GM23248 (cell line): ENCODE data around the gene ZNF223. TPM values are rescaled to one million over a fixed set of nuclear protein-coding genes. Genes with fewer than 3 reads are reported as not detected.

Source experiments
- DNase-seq: peaks from one replicate; pipeline ENCODE4 v3.0.0-alpha.2; 2015
- H2AFZ ChIP-seq: fragments of 200-600 bp; sonication (generic); 2 replicates; pipeline ENCODE4 v1.6.1; 2016; ENCODE audit warnings: antibody characterized with exemption
- H3F3A ChIP-seq: fragments of 200-600 bp; sonication (generic); 2 replicates; pipeline ENCODE4 v1.6.1; 2016; ENCODE audit warnings: mild to moderate bottlenecking, antibody characterized with exemption, mixed run types; ENCODE audit not compliant: insufficient read depth
- H3K27ac ChIP-seq: fragments of 200-600 bp; sonication (generic); 2 replicates; pipeline ENCODE4 v1.5.1; 2016; ENCODE audit warnings: mild to moderate bottlenecking
- H3K27me3 ChIP-seq: fragments of 200-600 bp; sonication (generic); replicated peaks from 2 replicates; pipeline ENCODE4 v1.6.1; 2016; ENCODE audit warnings: mild to moderate bottlenecking; ENCODE audit not compliant: insufficient read depth
- H3K36me3 ChIP-seq: fragments of 200-600 bp; sonication (generic); 2 replicates; pipeline ENCODE4 v1.6.1; 2016; ENCODE audit warnings: low read depth, mild to moderate bottlenecking
- H3K4me1 ChIP-seq: fragments of 200-600 bp; sonication (generic); 2 replicates; pipeline ENCODE4 v1.6.1; 2016; ENCODE audit warnings: mild to moderate bottlenecking; ENCODE audit not compliant: insufficient read depth
- H3K4me2 ChIP-seq: fragments of 200-600 bp; sonication (generic); one replicate; pipeline ENCODE4 v1.6.1; 2016; ENCODE audit warnings: mild to moderate bottlenecking; ENCODE audit not compliant: unreplicated experiment
- H3K4me3 ChIP-seq: fragments of 200-600 bp; sonication (generic); 2 replicates; pipeline ENCODE4 v1.5.1; 2016; ENCODE audit warnings: mild to moderate bottlenecking
- H3K79me2 ChIP-seq: fragments of 200-600 bp; sonication (generic); 2 replicates; pipeline ENCODE4 v1.6.1; 2016; ENCODE audit warnings: mild to moderate bottlenecking; ENCODE audit not compliant: insufficient read depth
- H3K9ac ChIP-seq: fragments of 200-600 bp; sonication (generic); 2 replicates; pipeline ENCODE4 v1.6.1; 2016; ENCODE audit warnings: mild to moderate bottlenecking
- H3K9me2 ChIP-seq: fragments of 200-600 bp; sonication (generic); 2 replicates; pipeline ENCODE4 v1.6.1; 2016; ENCODE audit warnings: mixed run types, mild to moderate bottlenecking, moderate library complexity; ENCODE audit not compliant: insufficient read depth
- H3K9me3 ChIP-seq: fragments of 200-600 bp; sonication (generic); one replicate; pipeline ENCODE4 v1.6.1; 2017; ENCODE audit warnings: low read depth
- H4K20me1 ChIP-seq: fragments of 200-600 bp; sonication (generic); 2 replicates; pipeline ENCODE4 v1.6.0; 2016; ENCODE audit not compliant: insufficient read depth
- EZH2 ChIP-seq: fragments of 200-600 bp; sonication (generic); IDR thresholded peaks from 2 replicates; pipeline ENCODE4 v1.6.1; 2018; ENCODE audit warnings: antibody characterized with exemption, mild to moderate bottlenecking; ENCODE audit not compliant: insufficient read depth, poor library complexity, severe bottlenecking
- EZH2phosphoT487 ChIP-seq: fragments of 200-600 bp; sonication (generic); IDR thresholded peaks from 2 replicates; pipeline ENCODE4 v1.6.1; 2018; ENCODE audit warnings: antibody characterized with exemption, moderate library complexity, mild to moderate bottlenecking, low read depth; ENCODE audit not compliant: insufficient read depth
- WGBS, 2 experiments: methylation state at CpG; one replicate each; pipeline ENCODE4 v1.1.6; 2015 to 2017; ENCODE audit warnings: low lambda C conversion rate in 2 of 2, low coverage in 1 of 2; ENCODE audit errors: missing lambda C conversion rate in 2 of 2; 5-methylcytosine and 5-hydroxymethylcytosine counted together
- in situ Hi-C: fragments of 300-500 bp; cut with MboI; formaldehyde crosslinking; loops from 2 replicates; pipeline ENCODE4 v1.15.0; 2020
- polyA plus RNA-seq: library from polyadenylated mRNA; unstranded; fragments of >200 nt; fragmentation: Nextera tagmentation; extraction: Ambion mirVana; gene quantifications from 2 replicates; pipeline ENCODE4 v1.2.1, GENCODE V29; 2016
- total RNA-seq: library from RNA; depleted of rRNA; stranded (reverse); fragments of >200 nt; shearing (Covaris generic); gene quantifications from 2 replicates; pipeline ENCODE4 v1.2.3, GENCODE V29; 2014

ZNF223 gene
- total and polyA plus RNA-seq, 2 experiments from 2014 or later, result 2.8 to 3.5 TPM

- 49 to 51% methylated on average over 4 of the region's 4 CpGs for WGBS, 2 experiments
- H3K27me3 ChIP-seq, result no peaks in the 10 kb centered on the region
- H3K9me2 ChIP-seq, result no peaks in the 10 kb centered on the region
- in situ Hi-C loops, result no loop called here
- H4K20me1 ChIP-seq, result no peaks in the 10 kb centered on the region
- H3K79me2 ChIP-seq, result peaks cover 12% of the 10 kb centered on the region
- peak overlapping the region; percentile 99 for H2AFZ ChIP-seq
- 0 out of 2 replicates have a peak overlapping the region, but pooled peaks have one; percentile 50 for H3K27ac ChIP-seq
- H3F3A ChIP-seq, result no peaks in the 10 kb centered on the region
- peaks cover 5% of the 10 kb centered on the region; the same call in 1 of the 2 replicates for H3K4me1 ChIP-seq
- H3K4me2 ChIP-seq, result peak overlapping the region; percentile 85
- H3K36me3 ChIP-seq, result peaks cover 19% of the 10 kb centered on the region
- no peaks in the 10 kb centered on the region for H3K9me3 ChIP-seq
- H3K9ac ChIP-seq, result peak overlapping the region; percentile 94
- H3K4me3 ChIP-seq, result peak overlapping the region; percentile 100
- no peak for TF ChIP-seq EZH2phosphoT487
- no peak for TF ChIP-seq EZH2
- no peak for DNase-seq
These were observed 27.0 kb upstream of the ZNF223 start for GRCh38 chr19:44024900-44025216.

DNA sequence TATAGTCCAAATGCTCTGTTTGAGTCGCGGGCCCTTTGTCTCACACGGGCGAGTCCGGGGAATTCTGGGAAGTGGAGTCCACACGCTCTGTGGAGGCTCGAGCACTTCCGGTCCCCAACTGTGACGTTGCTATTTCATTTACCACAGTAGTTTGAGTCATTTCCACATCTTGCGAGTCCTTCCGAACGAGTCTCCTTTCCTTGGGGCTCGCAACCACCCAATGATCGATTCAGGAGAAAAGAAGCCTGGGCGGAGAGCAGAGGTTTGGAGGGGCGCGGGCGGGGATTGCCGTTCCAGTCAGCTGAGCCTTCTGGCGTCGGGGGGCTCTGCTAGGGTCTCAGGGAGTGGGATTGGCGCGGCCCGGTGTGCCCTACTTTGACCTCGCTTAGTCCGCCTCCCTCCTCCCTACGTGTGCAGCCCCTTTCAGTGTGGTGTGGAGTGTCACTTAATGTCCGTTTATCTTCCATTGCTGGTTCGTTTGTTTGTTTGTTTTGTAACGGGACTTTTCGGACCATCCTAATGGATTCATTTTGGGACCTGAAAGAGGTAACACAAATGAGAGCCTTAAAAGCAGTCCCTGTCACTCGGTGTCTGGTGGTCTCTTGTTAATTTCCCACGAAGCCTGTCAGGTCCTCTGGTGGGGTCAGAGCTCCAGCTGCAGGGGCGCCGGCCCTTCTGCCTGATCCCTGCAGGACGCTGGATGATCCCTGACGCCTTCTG is 26.5 kb upstream of the ZNF223 start, which contains the start of gene ZNF222:
ZNF222 (plus strand) TSS at position 163 of the 720 bp plus-strand sequence; CDS start at position 221, 58 bp downstream.
- DNase-seq, result peak; percentile 96
- no peaks in the 10 kb centered on the region for H4K20me1 ChIP-seq
- H3K4me2 ChIP-seq, result peak within 1 kb of the TSS; percentile 85
- peaks cover 3% of the 10 kb centered on the region for H3K9me3 ChIP-seq
- peaks cover 5% of the 10 kb centered on the region; the same call in 1 of the 2 replicates for H3K4me1 ChIP-seq
- peak within 1 kb of the TSS; percentile 100 for H3K4me3 ChIP-seq
- WGBS, 2 experiments, result 2% methylated on average over 37 of the region's 37 CpGs
- H3K79me2 ChIP-seq, result peaks cover 12% of the 10 kb centered on the region
- no peaks in the 10 kb centered on the region for H3F3A ChIP-seq
- no peaks in the 10 kb centered on the region for H3K9me2 ChIP-seq
- TF ChIP-seq EZH2 (no peak), EZH2phosphoT487 (no peak)
- H3K36me3 ChIP-seq, result peaks cover 24% of the 10 kb centered on the region
- in situ Hi-C loops, result no loop called here
- peak within 1 kb of the TSS; percentile 94 for H3K9ac ChIP-seq
- H2AFZ ChIP-seq, result peak within 1 kb of the TSS; percentile 99
- H3K27me3 ChIP-seq, result no peaks in the 10 kb centered on the region
- peak within 1 kb of the TSS; percentile 50 for H3K27ac ChIP-seq

DNA sequence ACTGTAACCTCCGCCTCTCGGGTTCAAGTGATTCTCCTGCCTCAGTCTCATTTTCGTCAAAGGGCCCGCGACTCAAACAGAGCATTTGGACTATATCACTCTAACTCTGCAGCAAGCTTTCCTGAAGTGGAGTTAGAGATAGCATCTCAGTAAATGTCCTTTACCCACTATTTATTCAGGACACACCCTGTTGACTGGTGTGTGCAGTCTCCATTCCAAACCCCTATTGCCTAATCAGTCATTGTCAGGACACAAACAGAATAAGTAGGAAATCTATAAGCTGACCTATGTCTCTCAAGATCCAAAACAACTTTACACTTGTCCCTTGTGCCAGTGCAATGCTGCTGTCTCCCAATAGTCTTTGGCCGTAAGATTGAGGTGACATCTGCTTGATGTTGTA is 25.2 kb upstream of the ZNF223 start:
- TF ChIP-seq EZH2phosphoT487 (no peak), EZH2 (no peak)
- Histone ChIP-seq H3K27me3 (no peaks in the 10 kb centered on the region), H2AFZ (no peak overlapping the region), H3K4me2 (no peak overlapping the region), H3F3A (no peaks in the 10 kb centered on the region), H4K20me1 (no peaks in the 10 kb centered on the region), H3K4me1 (peaks cover 5% of the 10 kb centered on the region; the same call in 1 of the 2 replicates), H3K9me2 (no peaks in the 10 kb centered on the region), H3K27ac (no peak overlapping the region), H3K79me2 (peaks cover 12% of the 10 kb centered on the region), H3K4me3 (no peak overlapping the region), H3K9ac (no peak overlapping the region), H3K9me3 (peaks cover 3% of the 10 kb centered on the region), H3K36me3 (peaks cover 36% of the 10 kb centered on the region)
- 96 to 99% methylated on average over 6 of the region's 6 CpGs for WGBS, 2 experiments
- in situ Hi-C loops, result no loop called here
- no peak for DNase-seq

DNA sequence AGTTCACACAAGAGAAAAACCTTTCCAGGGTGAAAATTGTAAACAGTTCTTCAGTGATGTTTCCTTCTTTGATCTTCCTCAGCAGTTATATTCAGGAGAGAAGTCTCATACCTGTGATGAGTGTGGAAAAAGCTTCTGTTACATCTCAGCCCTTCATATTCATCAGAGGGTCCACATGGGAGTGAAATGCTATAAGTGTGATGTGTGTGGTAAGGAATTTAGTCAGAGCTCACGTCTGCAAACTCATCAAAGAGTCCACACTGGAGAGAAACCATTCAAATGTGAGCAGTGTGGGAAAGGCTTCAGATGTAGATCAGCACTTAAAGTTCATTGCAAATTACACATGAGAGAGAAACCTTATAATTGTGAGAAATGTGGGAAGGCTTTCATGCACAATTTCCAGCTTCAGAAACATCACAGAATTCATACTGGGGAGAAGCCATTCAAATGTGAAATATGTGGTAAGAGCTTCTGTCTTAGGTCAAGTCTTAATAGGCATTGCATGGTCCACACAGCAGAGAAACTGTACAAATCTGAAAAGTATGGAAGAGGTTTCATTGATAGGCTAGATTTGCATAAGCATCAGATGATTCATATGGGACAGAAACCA is 19.7 kb upstream of the ZNF223 start:
- H3K4me3 ChIP-seq, result no peak overlapping the region
- TF ChIP-seq EZH2 (no peak), EZH2phosphoT487 (no peak)
- no peak overlapping the region for H3K27ac ChIP-seq
- H3K27me3 ChIP-seq, result no peaks in the 10 kb centered on the region
- H3K36me3 ChIP-seq, result peaks cover 52% of the 10 kb centered on the region
- H3K9me2 ChIP-seq, result no peaks in the 10 kb centered on the region
- H3K79me2 ChIP-seq, result no peaks in the 10 kb centered on the region
- H4K20me1 ChIP-seq, result no peaks in the 10 kb centered on the region
- no peak overlapping the region for H3K4me2 ChIP-seq
- H3K4me1 ChIP-seq, result no peaks in the 10 kb centered on the region
- WGBS, 2 experiments, result 48 to 56% methylated on average over 1 of the region's 1 CpG
- H2AFZ ChIP-seq, result no peak overlapping the region
- DNase-seq, result no peak
- H3K9ac ChIP-seq, result no peak overlapping the region
- in situ Hi-C loops, result no loop called here
- no peaks in the 10 kb centered on the region for H3F3A ChIP-seq
- peaks cover 8% of the 10 kb centered on the region for H3K9me3 ChIP-seq
